ENCODE data around the gene ZEB1.

The ZEB1 gene

DNA sequence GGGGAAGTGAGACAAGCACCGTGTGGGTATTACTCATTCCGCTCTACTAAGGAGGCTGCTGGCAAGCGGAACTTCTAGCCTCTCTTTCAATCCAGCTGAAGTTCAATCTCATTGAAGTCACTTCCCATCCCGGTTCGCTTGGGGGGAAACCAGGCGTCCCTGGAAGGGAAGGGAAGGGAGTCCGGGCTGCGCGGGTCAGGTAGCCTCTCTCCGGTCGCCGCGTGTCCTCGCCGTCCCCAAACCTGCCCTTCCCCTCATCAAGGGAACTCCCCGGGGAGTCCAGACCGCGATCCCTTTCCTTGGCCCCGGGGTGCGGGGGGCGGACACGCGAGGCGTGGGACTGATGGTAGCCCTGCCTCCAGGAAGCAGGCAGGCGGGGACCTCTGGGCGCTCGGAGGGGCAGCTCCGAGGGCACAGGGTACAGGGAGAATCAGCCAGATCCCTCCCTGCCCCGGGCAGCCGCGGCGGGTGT, 598 bp upstream of the ZEB1 start:
- Histone ChIP-seq H3K79me2 (ENCODE audit: control insufficient read depth, low read length) (peaks cover 72% of the 10 kb centered on the region), H3K36me3 (ENCODE audit: control insufficient read depth, low read length) (peaks cover 18% of the 10 kb centered on the region), H3K9me3 (ENCODE audit: control insufficient read depth, insufficient read depth, low read length) (no peaks in the 10 kb centered on the region), H3F3A (ENCODE audit: control insufficient read depth, insufficient read depth) (peaks cover 8% of the 10 kb centered on the region; the same call in 1 of the 2 replicates), H4K20me1 (ENCODE audit: control insufficient read depth, insufficient read depth, low read depth, low read length) (peaks cover 23% of the 10 kb centered on the region), H3K4me1 (ENCODE audit: control insufficient read depth, low read length) (peaks cover 36% of the 10 kb centered on the region), H3K4me3 (ENCODE audit: low read length) (peak overlapping the region; percentile 90), H3K4me2 (ENCODE audit: low read length) (peak overlapping the region; percentile 83), H3K27me3 (ENCODE audit: control insufficient read depth, low read length) (no peaks in the 10 kb centered on the region), H3K27ac (ENCODE audit: low read depth, low read length) (peak overlapping the region; percentile 78), H3K9me2 (replicated peaks; ENCODE audit: control insufficient read depth, low read length) (no peaks in the 10 kb centered on the region)
- TF ChIP-seq EZH2phosphoT487 (IDR thresholded peaks at IDR 0.05; ENCODE audit: borderline replicate concordance, low read length) (no peak), CTCF (IDR thresholded peaks at IDR 0.05; ENCODE audit: low read depth, low read length, poor library complexity, severe bottlenecking) (no peak)

GRCh38 chr10:31319602-31320549, 860 bp downstream of the ZEB1 start:
- H3K27me3 ChIP-seq (ENCODE audit: control insufficient read depth, low read length): no peaks in the 10 kb centered on the region
- H3K4me3 ChIP-seq (ENCODE audit: low read length): peak overlapping the region; percentile 94
- H3K36me3 ChIP-seq (ENCODE audit: control insufficient read depth, low read length): peaks cover 18% of the 10 kb centered on the region
- H3F3A ChIP-seq (ENCODE audit: control insufficient read depth, insufficient read depth): peaks cover 8% of the 10 kb centered on the region; the same call in 1 of the 2 replicates
- H3K9me3 ChIP-seq (ENCODE audit: control insufficient read depth, insufficient read depth, low read length): no peaks in the 10 kb centered on the region
- H3K27ac ChIP-seq (ENCODE audit: low read depth, low read length): peak overlapping the region; percentile 83
- H3K9me2 ChIP-seq (replicated peaks; ENCODE audit: control insufficient read depth, low read length): no peaks in the 10 kb centered on the region
- peaks cover 27% of the 10 kb centered on the region for H4K20me1 ChIP-seq (ENCODE audit: control insufficient read depth, insufficient read depth, low read depth, low read length)
- H3K4me1 ChIP-seq (ENCODE audit: control insufficient read depth, low read length): peaks cover 43% of the 10 kb centered on the region
- peak; percentile 13 for TF ChIP-seq CTCF (IDR thresholded peaks at IDR 0.05; ENCODE audit: low read depth, low read length, poor library complexity, severe bottlenecking)
- TF ChIP-seq EZH2phosphoT487 (IDR thresholded peaks at IDR 0.05; ENCODE audit: borderline replicate concordance, low read length): no peak
- peak overlapping the region; percentile 85 for H3K4me2 ChIP-seq (ENCODE audit: low read length)
- H3K79me2 ChIP-seq (ENCODE audit: control insufficient read depth, low read length): peaks cover 84% of the 10 kb centered on the region

- no peaks in the 10 kb centered on the region for H3K27me3 ChIP-seq (ENCODE audit: control insufficient read depth, low read length)
- H3K9me2 ChIP-seq (replicated peaks; ENCODE audit: control insufficient read depth, low read length): no peaks in the 10 kb centered on the region
- no peaks in the 10 kb centered on the region for H3K9me3 ChIP-seq (ENCODE audit: control insufficient read depth, insufficient read depth, low read length)
- H3K79me2 ChIP-seq (ENCODE audit: control insufficient read depth, low read length): peaks cover 86% of the 10 kb centered on the region
- peaks cover 8% of the 10 kb centered on the region; the same call in 1 of the 2 replicates for H3F3A ChIP-seq (ENCODE audit: control insufficient read depth, insufficient read depth)
- peak overlapping the region; percentile 85 for H3K4me2 ChIP-seq (ENCODE audit: low read length)
- no peak for TF ChIP-seq EZH2phosphoT487 (IDR thresholded peaks at IDR 0.05; ENCODE audit: borderline replicate concordance, low read length)
- TF ChIP-seq CTCF (IDR thresholded peaks at IDR 0.05; ENCODE audit: low read depth, low read length, poor library complexity, severe bottlenecking): no peak
- H3K27ac ChIP-seq (ENCODE audit: low read depth, low read length): peak overlapping the region; percentile 71
- H3K4me3 ChIP-seq (ENCODE audit: low read length): peak overlapping the region; percentile 94
- H3K4me1 ChIP-seq (ENCODE audit: control insufficient read depth, low read length): peaks cover 48% of the 10 kb centered on the region
- peaks cover 27% of the 10 kb centered on the region for H4K20me1 ChIP-seq (ENCODE audit: control insufficient read depth, insufficient read depth, low read depth, low read length)
- peaks cover 14% of the 10 kb centered on the region for H3K36me3 ChIP-seq (ENCODE audit: control insufficient read depth, low read length)
Measured at GRCh38 chr10:31320550-31321211, 1.7 kb downstream of the ZEB1 start.

Measured in DOHH2 (cell line).